IMR-90 (cell line): Measurements from ENCODE around the gene C17orf78. TPM values are rescaled to one million over a fixed set of nuclear protein-coding genes. Genes with fewer than 3 reads are reported as not detected.

Experiments used
- ATAC-seq: fragments of 200-7000 bp; cut with Tn5 transposase; 2 replicates; pipeline ENCODE4 v1.9.1; 2020; ENCODE audit warnings: low read depth, mild to moderate bottlenecking, moderate library complexity
- BruUV-seq: library from RNA; stranded (reverse); fragments of 400-500 nt; replicated peaks from 2 replicates; lab custom pipeline; 2021; lab: Mats Ljungman, UMichigan
- CTCF ChIA-PET: fragments of 300-600 bp; formaldehyde crosslinking; extraction: SDS; loops from one replicate; lab custom pipeline; 2021; ENCODE audit warnings: antibody characterized with exemption; lab: Yijun Ruan, JAX
- POLR2A ChIA-PET: fragments of 300-600 bp; sonication (Branson Sonifier 250); formaldehyde crosslinking; loops from one replicate; lab custom pipeline; 2022; ENCODE audit warnings: antibody characterized with exemption; ENCODE audit not compliant: unreplicated experiment; lab: Charles Lee
- DNase-seq: peaks from one replicate; pipeline ENCODE4 v3.0.0; 2013
- H2AFZ ChIP-seq: replicated peaks from 2 replicates; pipeline ENCODE3; 2013; ENCODE audit warnings: low read length, mild to moderate bottlenecking; ENCODE audit not compliant: poor library complexity
- H2AK5ac ChIP-seq: 2 replicates; pipeline ENCODE4 v1.6.1; 2013; ENCODE audit warnings: low read depth, low read length, inconsistent platforms
- H2AK9ac ChIP-seq: replicated peaks from 2 replicates; pipeline ENCODE3; 2013; ENCODE audit warnings: mild to moderate bottlenecking, low read depth, low read length, moderate library complexity; ENCODE audit not compliant: poor library complexity
- H2BK120ac ChIP-seq: 2 replicates; pipeline ENCODE4 v1.6.1; 2013; ENCODE audit warnings: low read depth, low read length, inconsistent platforms
- H2BK15ac ChIP-seq: 3 replicates; pipeline ENCODE4 v1.6.1; 2013; ENCODE audit warnings: low read depth, low read length, inconsistent platforms
- H2BK20ac ChIP-seq: 2 replicates; pipeline ENCODE4 v1.6.1; 2013; ENCODE audit warnings: low read depth, mild to moderate bottlenecking, inconsistent platforms, low read length, moderate library complexity
- H2BK5ac ChIP-seq: 2 replicates; pipeline ENCODE4 v1.6.1; 2013; ENCODE audit warnings: mild to moderate bottlenecking, low read depth, low read length, inconsistent platforms; ENCODE audit not compliant: poor library complexity, severe bottlenecking
- H3K14ac ChIP-seq: replicated peaks from 2 replicates; pipeline ENCODE4 v1.6.1; 2013; ENCODE audit warnings: low read depth, low read length, inconsistent platforms
- H3K18ac ChIP-seq: 2 replicates; pipeline ENCODE4 v1.6.1; 2013; ENCODE audit warnings: low read depth, low read length, control low read depth
- H3K23ac ChIP-seq: 2 replicates; pipeline ENCODE4 v1.6.1; 2013; ENCODE audit warnings: low read depth, low read length, inconsistent platforms
- H3K27ac ChIP-seq: 2 replicates; pipeline ENCODE4 v1.5.1; 2013; ENCODE audit warnings: mild to moderate bottlenecking, control low read depth, low read length; ENCODE audit not compliant: insufficient read depth
- H3K27me3 ChIP-seq: 2 replicates; pipeline ENCODE4 v1.6.1; 2013; ENCODE audit warnings: low read length; ENCODE audit not compliant: control insufficient read depth, insufficient read depth
- H3K36me3 ChIP-seq: 2 replicates; pipeline ENCODE4 v1.6.1; 2013; ENCODE audit warnings: low read length, mixed read lengths; ENCODE audit not compliant: control insufficient read depth, insufficient read depth
- H3K4ac ChIP-seq: 2 replicates; pipeline ENCODE4 v1.6.1; 2013; ENCODE audit warnings: low read depth, low read length, inconsistent platforms
- H3K4me1 ChIP-seq: 2 replicates; pipeline ENCODE4 v1.6.1; 2013; ENCODE audit warnings: low read length, mixed read lengths; ENCODE audit not compliant: control insufficient read depth, insufficient read depth
- H3K4me2 ChIP-seq: 2 replicates; pipeline ENCODE4 v1.6.1; 2013; ENCODE audit warnings: low read depth, mild to moderate bottlenecking, control low read depth, low read length, moderate library complexity
- H3K4me3 ChIP-seq: 2 replicates; pipeline ENCODE4 v1.5.1; 2013; ENCODE audit warnings: low read depth, mild to moderate bottlenecking, control low read depth, low read length, moderate library complexity; ENCODE audit not compliant: insufficient read depth
- H3K56ac ChIP-seq: 2 replicates; pipeline ENCODE4 v1.6.1; 2013; ENCODE audit warnings: low read length, inconsistent platforms; ENCODE audit not compliant: insufficient read depth; ENCODE audit errors: extremely low read depth
- H3K79me1 ChIP-seq, 2 experiments: 2 replicates each; pipeline ENCODE4 v1.6.1; 2013; ENCODE audit warnings: low read length in 2 of 2, inconsistent platforms in 1 of 2, low read depth in 1 of 2
- H3K9ac ChIP-seq: 2 replicates; pipeline ENCODE4 v1.6.1; 2013; ENCODE audit warnings: low read depth, low read length, control low read depth
- H3K9me1 ChIP-seq: 2 replicates; pipeline ENCODE4 v1.6.1; 2013; ENCODE audit warnings: low read length, inconsistent platforms; ENCODE audit not compliant: insufficient read depth
- H3K9me3 ChIP-seq: 2 replicates; pipeline ENCODE4 v1.6.1; 2013; ENCODE audit warnings: low read length; ENCODE audit not compliant: control insufficient read depth, insufficient read depth
- H4K20me1 ChIP-seq: 2 replicates; pipeline ENCODE4 v1.6.1; 2013; ENCODE audit warnings: low read length, inconsistent platforms; ENCODE audit not compliant: insufficient read depth
- H4K5ac ChIP-seq: 2 replicates; pipeline ENCODE4 v1.6.1; 2013; ENCODE audit warnings: mild to moderate bottlenecking, low read depth, low read length, control low read depth
- H4K8ac ChIP-seq, 2 experiments: 2 replicates each; pipeline ENCODE4 v1.6.1; 2013; ENCODE audit warnings: low read depth in 2 of 2, low read length in 2 of 2, control low read depth in 1 of 2, inconsistent platforms in 1 of 2
- H4K91ac ChIP-seq: 2 replicates; pipeline ENCODE4 v1.6.1; 2013; ENCODE audit warnings: low read depth, low read length, inconsistent platforms; ENCODE audit not compliant: insufficient read depth
- CEBPB ChIP-seq: IDR thresholded peaks from 2 replicates; pipeline ENCODE4 v1.6.1; 2012; ENCODE audit warnings: low read depth, low read length, improper control_type of control experiment
- WGBS, 2 experiments: methylation state at CpG; one replicate each; pipeline versions ENCODE4 v1.1.5 to v1.1.7; 2013; ENCODE audit warnings: missing lambda C conversion rate in 2 of 2; ENCODE audit not compliant: insufficient read length in 1 of 2; ENCODE audit errors: extremely low coverage in 2 of 2; 5-methylcytosine and 5-hydroxymethylcytosine counted together
- dilution Hi-C: fragments of 300-500 bp; cut with HindIII; formaldehyde crosslinking; loops from one replicate; pipeline ENCODE4 v1.14.3; 2018; ENCODE audit warnings: low sequenced_read_pairs; ENCODE audit not compliant: unreplicated experiment
- in situ Hi-C: fragments of 300-500 bp; cut with MboI; formaldehyde crosslinking; loops from 3 replicates; pipeline ENCODE4 v1.14.3; 2019; ENCODE audit warnings: low sequenced_read_pairs, inconsistent platforms, mixed read lengths
- intact Hi-C: fragments of 100-400 bp; cut with micrococcal nuclease; formaldehyde crosslinking; loops from 2 replicates; pipeline ENCODE4 v1.10.0; 2022
- polyA plus RNA-seq, 3 experiments: library from polyadenylated mRNA; depleted of rRNA; stranded (reverse); fragments of >200 nt; gene quantifications; 2 replicates each; pipeline ENCODE4 v1.2.3, GENCODE V29; 2012; ENCODE audit warnings: low replicate concordance in 1 of 3
- total RNA-seq: library from RNA; depleted of rRNA; stranded (reverse); fragments of >200 nt; gene quantifications from 2 replicates; pipeline ENCODE4 v1.2.3, GENCODE V29; 2012
- TF ChIP-seq, protein P1 (sequence below): fragments of 150-350 bp; IDR thresholded peaks from 2 replicates; pipeline ENCODE4 v1.6.1; 2016; ENCODE audit warnings: low read depth, mild to moderate bottlenecking, low read length, moderate library complexity, borderline replicate concordance

C17orf78 gene
- total and polyA plus RNA-seq, 2 of the 4 experiments (the other 2 are of a cell fraction), result not detected

DNA sequence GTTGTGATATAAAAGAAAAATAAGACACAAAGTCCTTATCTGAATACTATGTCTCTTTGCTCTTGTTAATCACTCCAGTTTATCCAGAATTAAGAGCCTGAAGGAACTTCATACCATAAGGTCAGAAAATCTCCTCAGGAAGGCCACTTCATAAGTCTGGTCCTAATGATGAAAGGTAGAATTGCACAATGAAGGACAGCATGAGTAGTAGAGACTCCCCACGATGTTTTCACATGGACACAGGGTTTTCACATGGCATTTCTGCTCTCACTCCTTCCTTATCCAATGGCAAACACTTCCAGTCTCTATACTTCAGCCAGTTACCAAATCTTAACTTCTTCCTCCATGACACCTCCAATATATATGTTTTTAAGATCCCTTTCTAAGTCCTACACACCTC, 10.2 kb upstream of the C17orf78 start:
- Histone ChIP-seq H2AFZ (no peak overlapping the region), H3K4ac (no peak overlapping the region), H3K9me3 (no peaks in the 10 kb centered on the region), H3K56ac (no peak overlapping the region), H3K36me3 (no peaks in the 10 kb centered on the region), H3K9me1 (no peaks in the 10 kb centered on the region), H3K27ac (no peak overlapping the region), H2BK15ac (no peak overlapping the region), H3K27me3 (no peaks in the 10 kb centered on the region), H3K23ac (no peak overlapping the region), H3K4me3 (no peak overlapping the region), H4K8ac (no peak overlapping the region), H3K18ac (no peak overlapping the region), H2AK9ac (no peak overlapping the region), H2BK5ac (no peak overlapping the region), H3K79me1 (peaks cover 0 to 4% of the 10 kb centered on the region in 2 experiments; a peak in 2 of 4 replicates), H4K91ac (no peak overlapping the region), H4K20me1 (no peaks in the 10 kb centered on the region), H2BK20ac (no peak overlapping the region), H4K5ac (no peak overlapping the region), H2AK5ac (no peak overlapping the region), H3K14ac (no peak overlapping the region), H2BK120ac (no peak overlapping the region), H3K4me2 (no peak overlapping the region), H3K9ac (no peak overlapping the region), H3K4me1 (peaks cover 1% of the 10 kb centered on the region; the same call in 1 of the 2 replicates)
- ChIA-PET CTCF (interaction anchor here (1.5 kb wide), 1 partner anchor 8 kb away, joined by 5 read pairs; no protein-coding TSS in a partner anchor), POLR2A (no interaction called here)
- DNase-seq (no peak), ATAC-seq (no peak)
- in situ Hi-C loops (no loop called here), intact Hi-C loops (no loop called here), dilution Hi-C loops (no loop called here)
- BruUV-seq, result no TSS peak
- TF ChIP-seq, protein P1, sequence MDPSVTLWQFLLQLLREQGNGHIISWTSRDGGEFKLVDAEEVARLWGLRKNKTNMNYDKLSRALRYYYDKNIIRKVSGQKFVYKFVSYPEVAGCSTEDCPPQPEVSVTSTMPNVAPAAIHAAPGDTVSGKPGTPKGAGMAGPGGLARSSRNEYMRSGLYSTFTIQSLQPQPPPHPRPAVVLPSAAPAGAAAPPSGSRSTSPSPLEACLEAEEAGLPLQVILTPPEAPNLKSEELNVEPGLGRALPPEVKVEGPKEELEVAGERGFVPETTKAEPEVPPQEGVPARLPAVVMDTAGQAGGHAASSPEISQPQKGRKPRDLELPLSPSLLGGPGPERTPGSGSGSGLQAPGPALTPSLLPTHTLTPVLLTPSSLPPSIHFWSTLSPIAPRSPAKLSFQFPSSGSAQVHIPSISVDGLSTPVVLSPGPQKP, result no peak
- 0 out of 2 replicates have a peak, but pooled peaks have one; percentile 8 for TF ChIP-seq CEBPB
- WGBS, 2 experiments, result no CpG with 5 or more reads among the region's 1 CpG
